ENCODE data around the gene RANBP1.

Gene RANBP1

GRCh38 chr22:20133930-20134549 is 18.1 kb downstream of the RANBP1 start:
- Histone ChIP-seq H3K27me3 (ENCODE audit: insufficient read depth, low read length) (no peaks in the 10 kb centered on the region), H3K4me3 (ENCODE audit: low read depth, low read length) (no peak overlapping the region), H3K79me2 (ENCODE audit: control insufficient read depth, insufficient read depth, low read length, unreplicated experiment) (peaks cover 32% of the 10 kb centered on the region), H3K36me3 (ENCODE audit: insufficient read depth, low read length) (no peaks in the 10 kb centered on the region), H3K27ac (ENCODE audit: low read depth, low read length) (no peak overlapping the region), H3K4me1 (ENCODE audit: control insufficient read depth, insufficient read depth, low read length, unreplicated experiment) (peaks cover 6% of the 10 kb centered on the region), H2AFZ (ENCODE audit: low read length, unreplicated experiment) (no peak overlapping the region)

- no peaks in the 10 kb centered on the region for H3K27me3 ChIP-seq (ENCODE audit: insufficient read depth, low read length)
- no peaks in the 10 kb centered on the region for H3K36me3 ChIP-seq (ENCODE audit: insufficient read depth, low read length)
- H3K4me3 ChIP-seq (ENCODE audit: low read depth, low read length): no peak overlapping the region
- no peak overlapping the region for H2AFZ ChIP-seq (ENCODE audit: low read length, unreplicated experiment)
- H3K79me2 ChIP-seq (ENCODE audit: control insufficient read depth, insufficient read depth, low read length, unreplicated experiment): peaks cover 32% of the 10 kb centered on the region
- H3K4me1 ChIP-seq (ENCODE audit: control insufficient read depth, insufficient read depth, low read length, unreplicated experiment): peaks cover 6% of the 10 kb centered on the region
- no peak overlapping the region for H3K27ac ChIP-seq (ENCODE audit: low read depth, low read length)
Measured at GRCh38 chr22:20135265-20135664, 19.4 kb downstream of the RANBP1 start.

- Histone ChIP-seq H3K27ac (ENCODE audit: low read depth, low read length) (no peak overlapping the region), H3K79me2 (ENCODE audit: control insufficient read depth, insufficient read depth, low read length, unreplicated experiment) (peaks cover 32% of the 10 kb centered on the region), H3K27me3 (ENCODE audit: insufficient read depth, low read length) (no peaks in the 10 kb centered on the region), H2AFZ (ENCODE audit: low read length, unreplicated experiment) (no peak overlapping the region), H3K36me3 (ENCODE audit: insufficient read depth, low read length) (no peaks in the 10 kb centered on the region), H3K4me3 (ENCODE audit: low read depth, low read length) (no peak overlapping the region), H3K4me1 (ENCODE audit: control insufficient read depth, insufficient read depth, low read length, unreplicated experiment) (peaks cover 6% of the 10 kb centered on the region)
Measured at GRCh38 chr22:20135806-20136602, 20.1 kb downstream of the RANBP1 start.

GRCh38 chr22:20136603-20136873 is 20.6 kb downstream of the RANBP1 start:
- Histone ChIP-seq H3K4me3 (ENCODE audit: low read depth, low read length) (no peak overlapping the region), H2AFZ (ENCODE audit: low read length, unreplicated experiment) (no peak overlapping the region), H3K79me2 (ENCODE audit: control insufficient read depth, insufficient read depth, low read length, unreplicated experiment) (peaks cover 32% of the 10 kb centered on the region), H3K4me1 (ENCODE audit: control insufficient read depth, insufficient read depth, low read length, unreplicated experiment) (peaks cover 8% of the 10 kb centered on the region), H3K36me3 (ENCODE audit: insufficient read depth, low read length) (no peaks in the 10 kb centered on the region), H3K27ac (ENCODE audit: low read depth, low read length) (no peak overlapping the region), H3K27me3 (ENCODE audit: insufficient read depth, low read length) (no peaks in the 10 kb centered on the region)

- Histone ChIP-seq H3K27me3 (ENCODE audit: insufficient read depth, low read length) (no peaks in the 10 kb centered on the region), H3K4me1 (ENCODE audit: control insufficient read depth, insufficient read depth, low read length, unreplicated experiment) (peaks cover 14% of the 10 kb centered on the region), H3K27ac (ENCODE audit: low read depth, low read length) (no peak overlapping the region), H2AFZ (ENCODE audit: low read length, unreplicated experiment) (no peak overlapping the region), H3K4me3 (ENCODE audit: low read depth, low read length) (no peak overlapping the region), H3K79me2 (ENCODE audit: control insufficient read depth, insufficient read depth, low read length, unreplicated experiment) (peaks cover 29% of the 10 kb centered on the region), H3K36me3 (ENCODE audit: insufficient read depth, low read length) (no peaks in the 10 kb centered on the region)
Measured at GRCh38 chr22:20137113-20137512, 21.2 kb downstream of the RANBP1 start.

GRCh38 chr22:20137671-20138416 is 21.9 kb downstream of the RANBP1 start:
- no peak overlapping the region for H3K27ac ChIP-seq (ENCODE audit: low read depth, low read length)
- no peaks in the 10 kb centered on the region for H3K27me3 ChIP-seq (ENCODE audit: insufficient read depth, low read length)
- no peak overlapping the region for H3K4me3 ChIP-seq (ENCODE audit: low read depth, low read length)
- no peaks in the 10 kb centered on the region for H3K36me3 ChIP-seq (ENCODE audit: insufficient read depth, low read length)
- H3K79me2 ChIP-seq (ENCODE audit: control insufficient read depth, insufficient read depth, low read length, unreplicated experiment): peaks cover 21% of the 10 kb centered on the region
- no peak overlapping the region for H2AFZ ChIP-seq (ENCODE audit: low read length, unreplicated experiment)
- H3K4me1 ChIP-seq (ENCODE audit: control insufficient read depth, insufficient read depth, low read length, unreplicated experiment): peaks cover 14% of the 10 kb centered on the region

GRCh38 chr22:20138417-20138738 is 22.5 kb downstream of the RANBP1 start:
- no peak overlapping the region for H3K4me3 ChIP-seq (ENCODE audit: low read depth, low read length)
- no peak overlapping the region for H3K27ac ChIP-seq (ENCODE audit: low read depth, low read length)
- H3K27me3 ChIP-seq (ENCODE audit: insufficient read depth, low read length): no peaks in the 10 kb centered on the region
- H2AFZ ChIP-seq (ENCODE audit: low read length, unreplicated experiment): no peak overlapping the region
- H3K79me2 ChIP-seq (ENCODE audit: control insufficient read depth, insufficient read depth, low read length, unreplicated experiment): peaks cover 18% of the 10 kb centered on the region
- no peaks in the 10 kb centered on the region for H3K36me3 ChIP-seq (ENCODE audit: insufficient read depth, low read length)
- H3K4me1 ChIP-seq (ENCODE audit: control insufficient read depth, insufficient read depth, low read length, unreplicated experiment): peaks cover 10% of the 10 kb centered on the region

GRCh38 chr22:20138868-20139267 is 23.0 kb downstream of the RANBP1 start:
- H3K79me2 ChIP-seq (ENCODE audit: control insufficient read depth, insufficient read depth, low read length, unreplicated experiment): peaks cover 18% of the 10 kb centered on the region
- H3K4me1 ChIP-seq (ENCODE audit: control insufficient read depth, insufficient read depth, low read length, unreplicated experiment): peaks cover 10% of the 10 kb centered on the region
- no peaks in the 10 kb centered on the region for H3K27me3 ChIP-seq (ENCODE audit: insufficient read depth, low read length)
- no peak overlapping the region for H3K4me3 ChIP-seq (ENCODE audit: low read depth, low read length)
- H3K27ac ChIP-seq (ENCODE audit: low read depth, low read length): no peak overlapping the region
- H3K36me3 ChIP-seq (ENCODE audit: insufficient read depth, low read length): no peaks in the 10 kb centered on the region
- no peak overlapping the region for H2AFZ ChIP-seq (ENCODE audit: low read length, unreplicated experiment)

GRCh38 chr22:20139391-20140106 is 23.6 kb downstream of the RANBP1 start:
- Histone ChIP-seq H2AFZ (ENCODE audit: low read length, unreplicated experiment) (no peak overlapping the region), H3K27ac (ENCODE audit: low read depth, low read length) (no peak overlapping the region)

GRCh38 chr22:20140107-20140445 is 24.2 kb downstream of the RANBP1 start:
- Histone ChIP-seq H3K36me3 (ENCODE audit: insufficient read depth, low read length) (no peaks in the 10 kb centered on the region), H3K27me3 (ENCODE audit: insufficient read depth, low read length) (no peaks in the 10 kb centered on the region), H2AFZ (ENCODE audit: low read length, unreplicated experiment) (no peak overlapping the region), H3K79me2 (ENCODE audit: control insufficient read depth, insufficient read depth, low read length, unreplicated experiment) (peaks cover 13% of the 10 kb centered on the region), H3K4me1 (ENCODE audit: control insufficient read depth, insufficient read depth, low read length, unreplicated experiment) (peaks cover 10% of the 10 kb centered on the region), H3K27ac (ENCODE audit: low read depth, low read length) (no peak overlapping the region), H3K4me3 (ENCODE audit: low read depth, low read length) (no peak overlapping the region)

More at GRCh38 chr22:20139391-20140106, 23.6 kb downstream of the RANBP1 start:
- no peaks in the 10 kb centered on the region for H3K27me3 ChIP-seq (ENCODE audit: insufficient read depth, low read length)
- no peak overlapping the region for H3K4me3 ChIP-seq (ENCODE audit: low read depth, low read length)
- H3K4me1 ChIP-seq (ENCODE audit: control insufficient read depth, insufficient read depth, low read length, unreplicated experiment): peaks cover 10% of the 10 kb centered on the region
- no peaks in the 10 kb centered on the region for H3K36me3 ChIP-seq (ENCODE audit: insufficient read depth, low read length)
- H3K79me2 ChIP-seq (ENCODE audit: control insufficient read depth, insufficient read depth, low read length, unreplicated experiment): peaks cover 15% of the 10 kb centered on the region
